GM12878 (cell line): ENCODE results near the gene RFC4. TPM values are rescaled to one million over a fixed set of nuclear protein-coding genes. Genes with fewer than 3 reads are reported as not detected.

ENCODE experiments used
- ATAC-seq: fragments of 200-7000 bp; cut with Tn5 transposase; 3 replicates; pipeline ENCODE4 v1.9.1; 2020; ENCODE audit warnings: mild to moderate bottlenecking, moderate library complexity
- BruUV-seq: library from RNA; stranded (reverse); fragments of 400-500 nt; replicated peaks from 2 replicates; lab custom pipeline; 2021; lab: Mats Ljungman, UMichigan
- CTCF ChIA-PET: fragments of 300-600 bp; sonication (Branson Sonifier 250); formaldehyde crosslinking; extraction: SDS; loops from one replicate; lab custom pipeline; 2021; ENCODE audit warnings: inconsistent platforms; lab: Yijun Ruan, JAX
- POLR2A ChIA-PET: fragments of 350-600 bp; formaldehyde crosslinking; extraction: SDS; loops from one replicate; lab custom pipeline; 2021; ENCODE audit warnings: inconsistent platforms; lab: Charles Lee
- RAD21 ChIA-PET: fragments of 300-600 bp; sonication (Branson Sonifier 250); formaldehyde crosslinking; loops from one replicate; lab custom pipeline; 2023; ENCODE audit warnings: antibody characterized with exemption; ENCODE audit not compliant: unreplicated experiment; lab: Charles Lee
- SMC1A ChIA-PET: fragments of 300-600 bp; sonication (Branson Sonifier 250); formaldehyde crosslinking; loops from one replicate; lab custom pipeline; 2023; ENCODE audit not compliant: unreplicated experiment, uncharacterized antibody; lab: Charles Lee
- DNase-seq: peaks from one replicate; pipeline ENCODE4 v3.0.0-alpha.2; 2011; ENCODE audit warnings: low read depth, low spot score
- FAIRE-seq: peaks from 3 replicates; lab custom pipeline; 2011; peaks lifted over from hg19 to GRCh38; lab: Jason Lieb, UNC
- H2AFZ ChIP-seq: 2 replicates; pipeline ENCODE4 v1.6.0; 2011; ENCODE audit warnings: low read depth, low read length, control low read depth; ENCODE audit not compliant: control insufficient read depth
- H3K27ac ChIP-seq: 2 replicates; pipeline ENCODE4 v1.5.1; 2011; ENCODE audit warnings: control low read depth; ENCODE audit not compliant: control insufficient read depth, insufficient read depth
- H3K27me3 ChIP-seq, 2 experiments: replicated peaks in 1 of 2; 2 replicates each; pipeline versions ENCODE4 v1.6.0 to v1.6.1; 2011; ENCODE audit warnings: low read length in 1 of 2; ENCODE audit not compliant: control insufficient read depth in 2 of 2, insufficient read depth in 2 of 2
- H3K36me3 ChIP-seq, 2 experiments: 2 replicates each; pipeline ENCODE4 v1.5.1; 2011; ENCODE audit warnings: low read length in 1 of 2; ENCODE audit not compliant: control insufficient read depth in 2 of 2, insufficient read depth in 2 of 2
- H3K4me1 ChIP-seq: 2 replicates; pipeline ENCODE4 v1.6.1; 2011; ENCODE audit warnings: mild to moderate bottlenecking, low read length, moderate library complexity, mixed read lengths; ENCODE audit not compliant: control insufficient read depth, insufficient read depth
- H3K4me2 ChIP-seq: 2 replicates; pipeline ENCODE4 v1.6.0; 2011; ENCODE audit warnings: control low read depth; ENCODE audit not compliant: control insufficient read depth, insufficient read depth
- H3K4me3 ChIP-seq: fragments of 200-600 bp; sonication (generic); 2 replicates; pipeline ENCODE4 v1.5.1; 2016
- H3K79me2 ChIP-seq: 2 replicates; pipeline ENCODE4 v1.6.0; 2011; ENCODE audit warnings: low read length; ENCODE audit not compliant: control insufficient read depth, insufficient read depth
- H3K9ac ChIP-seq: 2 replicates; pipeline ENCODE4 v1.8.0; 2011; ENCODE audit warnings: low read length, control low read depth, mixed read lengths; ENCODE audit not compliant: control insufficient read depth, insufficient read depth
- H3K9me3 ChIP-seq: replicated peaks from 3 replicates; pipeline ENCODE4 v1.5.1; 2011; ENCODE audit warnings: mild to moderate bottlenecking, low read length; ENCODE audit not compliant: control insufficient read depth, insufficient read depth
- H4K20me1 ChIP-seq: 2 replicates; pipeline ENCODE4 v1.6.0; 2011; ENCODE audit not compliant: control insufficient read depth, insufficient read depth
- BMI1 ChIP-seq: fragments of 450-650 bp; IDR thresholded peaks from 2 replicates; pipeline ENCODE4 v1.6.1; 2016; ENCODE audit warnings: mild to moderate bottlenecking, moderate library complexity, borderline replicate concordance
- HCFC1 ChIP-seq: fragments of 150-350 bp; IDR thresholded peaks from 2 replicates; pipeline ENCODE4 v1.6.1; 2014; ENCODE audit warnings: low read length
- KAT2A ChIP-seq: conservative IDR thresholded peaks from 2 replicates; pipeline ENCODE4 v1.6.1; 2011; ENCODE audit warnings: low read depth, low read length; ENCODE audit not compliant: control insufficient read depth
- MXI1 ChIP-seq: fragments of 150-350 bp; IDR thresholded peaks from 2 replicates; pipeline ENCODE4 v1.6.1; 2011; ENCODE audit warnings: low read depth, mild to moderate bottlenecking, inconsistent platforms, low read length, improper control_type of control experiment
- NRF1 ChIP-seq: conservative IDR thresholded peaks from 2 replicates; pipeline ENCODE4 v1.6.1; 2011; ENCODE audit warnings: mild to moderate bottlenecking, low read depth, low read length, improper control_type of control experiment
- PAX5 ChIP-seq: IDR thresholded peaks from 2 replicates; pipeline ENCODE4 v1.6.1; 2011; ENCODE audit warnings: low read depth, low read length, borderline replicate concordance
- POU2F2 ChIP-seq: IDR thresholded peaks from 3 replicates; pipeline ENCODE4 v1.6.1; 2011; ENCODE audit warnings: low read depth, mild to moderate bottlenecking, low read length, borderline replicate concordance
- TBL1XR1 ChIP-seq: IDR thresholded peaks from 2 replicates; pipeline ENCODE4 v1.6.1; 2012; ENCODE audit warnings: low read depth, low read length, improper control_type of control experiment
- ZNF622 ChIP-seq: fragments of 450-650 bp; IDR thresholded peaks from 2 replicates; pipeline ENCODE4 v1.6.1; 2017; ENCODE audit warnings: mild to moderate bottlenecking, inconsistent platforms
- WGBS: methylation state at CpG from one replicate; pipeline ENCODE4 v1.1.6; 2016; ENCODE audit warnings: low lambda C conversion rate; ENCODE audit not compliant: insufficient replicate concordance, insufficient coverage; ENCODE audit errors: missing lambda C conversion rate; 5-methylcytosine and 5-hydroxymethylcytosine counted together
- in situ Hi-C: fragments of 300-500 bp; cut with MboI; formaldehyde crosslinking; loops from 9 replicates; pipeline ENCODE4 v1.14.3; 2018; ENCODE audit warnings: mixed read lengths
- intact Hi-C: fragments of 100-400 bp; cut with micrococcal nuclease; formaldehyde crosslinking; loops from one replicate; pipeline ENCODE4 v1.14.2; 2022; ENCODE audit not compliant: unreplicated experiment
- polyA plus RNA-seq, 11 experiments: library from polyadenylated mRNA; depleted of rRNA in 4 of 11; unstranded in 6 of 11; stranded (reverse) in 5 of 11; fragments of >200 nt; fragmentation: Nextera tagmentation in 4 of 11; fragmentation: Illumina TruSeq in 1 of 11; extraction: Ambion mirVana in 4 of 11; extraction: Trizol in 1 of 11; gene quantifications; 1 replicate in 1 of 11; 2 replicates in 10 of 11; pipeline versions ENCODE4 v1.2.1 to v1.2.3, GENCODE V29; 2011 to 2016; ENCODE audit warnings: inconsistent platforms in 2 of 11, missing spikeins in 2 of 11, low read depth in 1 of 11
- total RNA-seq, 4 experiments: library from RNA; depleted of rRNA in 3 of 4; stranded (reverse); fragments of >200 nt in 3 of 4; fragmentation: Illumina TruSeq in 1 of 4; extraction: Trizol in 1 of 4; gene quantifications; 2 replicates each; pipeline versions ENCODE4 v1.2.1 to v1.2.3, GENCODE V29; 2013 to 2021
- TF ChIP-seq, protein P1 (sequence below): fragments of 450-650 bp; IDR thresholded peaks from 2 replicates; pipeline ENCODE4 v1.6.1; 2018; ENCODE audit warnings: mild to moderate bottlenecking, low read depth, moderate library complexity; ENCODE audit not compliant: partially characterized antibody
- TF ChIP-seq, protein P2 (sequence below): IDR thresholded peaks from 2 replicates; pipeline ENCODE4 v1.6.1; 2012; ENCODE audit warnings: low read length, inconsistent platforms

The RFC4 gene
- total and polyA plus RNA-seq, 10 of the 15 experiments (the other 5 are each of a cell fraction or from before 2014, with no cell fraction given) = 49.1 to 144 (median 112) TPM

DNA sequence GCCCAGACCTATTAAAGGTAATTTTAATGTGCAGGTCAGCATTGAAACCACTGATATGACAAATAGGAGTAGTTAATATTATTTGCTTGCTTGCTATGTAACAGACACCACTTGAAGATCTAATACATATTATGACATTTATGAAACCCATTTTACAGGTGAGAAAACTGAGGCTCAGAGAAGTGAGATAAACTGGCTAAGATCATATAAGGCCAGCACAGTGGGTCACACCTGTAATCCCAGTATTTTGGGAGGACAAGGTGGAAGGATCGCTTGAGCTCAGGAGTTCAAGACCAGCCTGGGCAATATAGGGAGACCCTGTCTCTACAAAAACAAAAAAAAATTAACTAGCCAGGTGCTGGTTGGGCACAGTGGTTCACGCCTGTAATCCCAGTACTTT is 56.0 kb downstream of the RFC4 start:
- POLR2A ChIA-PET = interaction anchor here (0.6 kb wide), 1 partner anchor 861 kb away, joined by 4 read pairs; no protein-coding TSS in a partner anchor
- in situ Hi-C loops = no loop called here

More for the DNA sequence above, 56.0 kb downstream of the RFC4 start:
- ATAC-seq (no peak), FAIRE-seq (no peak), DNase-seq (no peak)
- no peaks in the 10 kb centered on the region for H3K4me1 ChIP-seq
- H4K20me1 ChIP-seq = no peaks in the 10 kb centered on the region
- ChIA-PET RAD21 (interaction anchor here (0.8 kb wide), 1 partner anchor 10 kb away, joined by 3 read pairs; no protein-coding TSS in a partner anchor), CTCF (no interaction called here), SMC1A (interaction anchor here (1.4 kb wide), 1 partner anchor 135 kb away, joined by 3 read pairs; no protein-coding TSS in a partner anchor)
- BruUV-seq = no TSS peak
- H3K4me2 ChIP-seq = no peak overlapping the region
- TF ChIP-seq KAT2A (no peak), TBL1XR1 (no peak), PAX5 (no peak), MXI1 (no peak), NRF1 (no peak), HCFC1 (no peak), BMI1 (no peak), ZNF622 (no peak), POU2F2 (no peak)
- TF ChIP-seq, protein P1, sequence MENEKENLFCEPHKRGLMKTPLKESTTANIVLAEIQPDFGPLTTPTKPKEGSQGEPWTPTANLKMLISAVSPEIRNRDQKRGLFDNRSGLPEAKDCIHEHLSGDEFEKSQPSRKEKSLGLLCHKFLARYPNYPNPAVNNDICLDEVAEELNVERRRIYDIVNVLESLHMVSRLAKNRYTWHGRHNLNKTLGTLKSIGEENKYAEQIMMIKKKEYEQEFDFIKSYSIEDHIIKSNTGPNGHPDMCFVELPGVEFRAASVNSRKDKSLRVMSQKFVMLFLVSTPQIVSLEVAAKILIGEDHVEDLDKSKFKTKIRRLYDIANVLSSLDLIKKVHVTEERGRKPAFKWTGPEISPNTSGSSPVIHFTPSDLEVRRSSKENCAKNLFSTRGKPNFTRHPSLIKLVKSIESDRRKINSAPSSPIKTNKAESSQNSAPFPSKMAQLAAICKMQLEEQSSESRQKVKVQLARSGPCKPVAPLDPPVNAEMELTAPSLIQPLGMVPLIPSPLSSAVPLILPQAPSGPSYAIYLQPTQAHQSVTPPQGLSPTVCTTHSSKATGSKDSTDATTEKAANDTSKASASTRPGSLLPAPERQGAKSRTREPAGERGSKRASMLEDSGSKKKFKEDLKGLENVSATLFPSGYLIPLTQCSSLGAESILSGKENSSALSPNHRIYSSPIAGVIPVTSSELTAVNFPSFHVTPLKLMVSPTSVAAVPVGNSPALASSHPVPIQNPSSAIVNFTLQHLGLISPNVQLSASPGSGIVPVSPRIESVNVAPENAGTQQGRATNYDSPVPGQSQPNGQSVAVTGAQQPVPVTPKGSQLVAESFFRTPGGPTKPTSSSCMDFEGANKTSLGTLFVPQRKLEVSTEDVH = no peak
- TF ChIP-seq, protein P2, sequence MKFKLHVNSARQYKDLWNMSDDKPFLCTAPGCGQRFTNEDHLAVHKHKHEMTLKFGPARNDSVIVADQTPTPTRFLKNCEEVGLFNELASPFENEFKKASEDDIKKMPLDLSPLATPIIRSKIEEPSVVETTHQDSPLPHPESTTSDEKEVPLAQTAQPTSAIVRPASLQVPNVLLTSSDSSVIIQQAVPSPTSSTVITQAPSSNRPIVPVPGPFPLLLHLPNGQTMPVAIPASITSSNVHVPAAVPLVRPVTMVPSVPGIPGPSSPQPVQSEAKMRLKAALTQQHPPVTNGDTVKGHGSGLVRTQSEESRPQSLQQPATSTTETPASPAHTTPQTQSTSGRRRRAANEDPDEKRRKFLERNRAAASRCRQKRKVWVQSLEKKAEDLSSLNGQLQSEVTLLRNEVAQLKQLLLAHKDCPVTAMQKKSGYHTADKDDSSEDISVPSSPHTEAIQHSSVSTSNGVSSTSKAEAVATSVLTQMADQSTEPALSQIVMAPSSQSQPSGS = no peak
- 90% methylated on average over 2 of the region's 2 CpGs for WGBS
- H3K4me3 ChIP-seq = no peak overlapping the region
- H3K36me3 ChIP-seq = no peaks in the 10 kb centered on the region
- H3K79me2 ChIP-seq = no peaks in the 10 kb centered on the region
- H3K27me3 ChIP-seq = no peaks in the 10 kb centered on the region
- H3K27ac ChIP-seq = no peak overlapping the region
- intact Hi-C loops = no loop called here
- H3K9ac ChIP-seq = no peak overlapping the region
- no peak overlapping the region for H2AFZ ChIP-seq
- H3K9me3 ChIP-seq = no peaks in the 10 kb centered on the region
